ENCODE results near the gene POU5F2. TPM values are rescaled to one million over a fixed set of nuclear protein-coding genes. Genes with fewer than 3 reads are reported as not detected.

Gene POU5F2
- total RNA-seq, 2 experiments from 2014 or later = 0.73 to 1.0 TPM

GRCh38 chr5:93787598-93787997, 46.2 kb upstream of the POU5F2 start:
- Histone ChIP-seq H3K4me1 (ENCODE audit: insufficient read depth, low read length) (no peaks in the 10 kb centered on the region), H3K9me3 (ENCODE audit: control insufficient read depth in 1 of 2, insufficient read depth in 1 of 2, low read length in 2 of 2) (no peaks in the 10 kb centered on the region), H3K27ac (ENCODE audit: low read depth in 1 of 2, low read length in 2 of 2) (no peak overlapping the region), H3K27me3 (ENCODE audit: control insufficient read depth in 1 of 2, insufficient read depth in 2 of 2, low read length in 2 of 2) (no peaks in the 10 kb centered on the region), H3K4me3 (ENCODE audit: low read length) (no peak overlapping the region), H3K36me3 (ENCODE audit: insufficient read depth, low read length) (peaks cover 8% of the 10 kb centered on the region)
- no peak for TF ChIP-seq CTCF (IDR thresholded peaks at IDR 0.05)
- no peak overlapping the region for H3K4me3 Mint-ChIP-seq
- ChIA-PET CTCF (no interaction called here), POLR2A (no interaction called here)
- intact Hi-C loops (cut with DNase I, micrococcal nuclease) = no loop called here
- H3K4me1 Mint-ChIP-seq (ENCODE audit: low read depth) = no peaks in the 10 kb centered on the region
- ATAC-seq (ENCODE audit: poor library complexity) (no peak), DNase-seq (no peak)
- no peaks in the 10 kb centered on the region for H3K9me3 Mint-ChIP-seq
- H3K36me3 Mint-ChIP-seq (ENCODE audit: low read depth) = peaks cover 12% of the 10 kb centered on the region
- H3K27me3 Mint-ChIP-seq = no peaks in the 10 kb centered on the region
- H3K27ac Mint-ChIP-seq = no peak overlapping the region

GRCh38 chr5:93785475-93785874, 44.1 kb upstream of the POU5F2 start:
- TF ChIP-seq CTCF (IDR thresholded peaks at IDR 0.05) = no peak
- Histone ChIP-seq H3K4me1 (ENCODE audit: insufficient read depth, low read length) (no peaks in the 10 kb centered on the region), H3K27ac (ENCODE audit: low read depth in 1 of 2, low read length in 2 of 2) (no peak overlapping the region), H3K9me3 (ENCODE audit: control insufficient read depth in 1 of 2, insufficient read depth in 1 of 2, low read length in 2 of 2) (no peaks in the 10 kb centered on the region), H3K27me3 (ENCODE audit: control insufficient read depth in 1 of 2, insufficient read depth in 2 of 2, low read length in 2 of 2) (no peaks in the 10 kb centered on the region), H3K4me3 (ENCODE audit: low read length) (no peak overlapping the region), H3K36me3 (ENCODE audit: insufficient read depth, low read length) (peaks cover 8% of the 10 kb centered on the region)
- ChIA-PET POLR2A (no interaction called here), CTCF (no interaction called here)
- Mint-ChIP-seq H3K36me3 (ENCODE audit: low read depth) (peaks cover 32% of the 10 kb centered on the region), H3K27me3 (no peaks in the 10 kb centered on the region), H3K4me3 (no peak overlapping the region), H3K27ac (no peak overlapping the region), H3K4me1 (ENCODE audit: low read depth) (no peaks in the 10 kb centered on the region), H3K9me3 (no peaks in the 10 kb centered on the region)
- intact Hi-C loops (cut with DNase I, micrococcal nuclease) = no loop called here
- no peak for DNase-seq
- ATAC-seq (ENCODE audit: poor library complexity) = no peak

- no peak overlapping the region for H3K4me3 ChIP-seq (ENCODE audit: low read length)
- no peak overlapping the region for H3K27ac Mint-ChIP-seq
- peaks cover 55% of the 10 kb centered on the region for H3K36me3 Mint-ChIP-seq (ENCODE audit: low read depth)
- H3K36me3 ChIP-seq (ENCODE audit: insufficient read depth, low read length) = peaks cover 8% of the 10 kb centered on the region
- DNase-seq (no peak), ATAC-seq (ENCODE audit: poor library complexity) (no peak)
- no peak overlapping the region for H3K27ac ChIP-seq (ENCODE audit: low read depth in 1 of 2, low read length in 2 of 2)
- no peaks in the 10 kb centered on the region for H3K4me1 Mint-ChIP-seq (ENCODE audit: low read depth)
- intact Hi-C loops (cut with DNase I, micrococcal nuclease) = no loop called here
- no peaks in the 10 kb centered on the region for H3K4me1 ChIP-seq (ENCODE audit: insufficient read depth, low read length)
- H3K9me3 Mint-ChIP-seq = no peaks in the 10 kb centered on the region
- TF ChIP-seq CTCF (IDR thresholded peaks at IDR 0.05) = no peak
- CTCF ChIA-PET = interaction anchor here (1.5 kb wide), 1 partner anchor 18 kb away, joined by 4 read pairs; no protein-coding TSS in a partner anchor
- no peaks in the 10 kb centered on the region for H3K27me3 ChIP-seq (ENCODE audit: control insufficient read depth in 1 of 2, insufficient read depth in 2 of 2, low read length in 2 of 2)
- no peaks in the 10 kb centered on the region for H3K9me3 ChIP-seq (ENCODE audit: control insufficient read depth in 1 of 2, insufficient read depth in 1 of 2, low read length in 2 of 2)
- H3K27me3 Mint-ChIP-seq = no peaks in the 10 kb centered on the region
- POLR2A ChIA-PET = interaction anchor here (0.6 kb wide), 1 partner anchor 156 kb away, joined by 3 read pairs; no protein-coding TSS in a partner anchor
- H3K4me3 Mint-ChIP-seq = no peak overlapping the region
Observed at GRCh38 chr5:93782978-93783377, 41.6 kb upstream of the POU5F2 start.

All from CD4-positive, alpha-beta T cell (primary cell).